Breast epithelium (tissue), 4 donors: ENCODE data around the gene ZNF22. TPM values are rescaled to one million over a fixed set of nuclear protein-coding genes. Genes with fewer than 3 reads are reported as not detected.

Experiments
- DNase-seq, 2 donors: peaks; one replicate each; pipeline ENCODE4 v3.0.0-alpha.2; 2019; ENCODE audit warnings: low spot score in 2 of 2
- H3K27ac ChIP-seq, 2 donors: fragments of 200-600 bp; sonication (generic) in 1 of 2; one replicate each; pipeline ENCODE4 v1.5.1; 2016 to 2019; ENCODE audit warnings: mild to moderate bottlenecking in 1 of 2
- H3K27me3 ChIP-seq, 2 donors: fragments of 200-600 bp; sonication (generic) in 1 of 2; one replicate each; pipeline versions ENCODE4 v1.5.1 to v1.6.0; 2017 to 2019; ENCODE audit warnings: control low read depth in 1 of 2, mild to moderate bottlenecking in 1 of 2
- H3K36me3 ChIP-seq: fragments of 200-600 bp; one replicate; pipeline ENCODE4 v1.5.1; 2019
- H3K4me1 ChIP-seq, 2 donors: fragments of 200-600 bp; sonication (generic); one replicate each; pipeline ENCODE4 v1.5.1; 2016 to 2019; ENCODE audit warnings: control low read depth in 1 of 2
- H3K4me3 ChIP-seq, 3 donors: fragments of 200-600 bp; sonication (generic); 1 replicate in 2 of 3; 2 replicates in 1 of 3; pipeline ENCODE4 v1.5.1; 2016 to 2019; ENCODE audit warnings: mild to moderate bottlenecking in 3 of 3, moderate library complexity in 2 of 3
- H3K9me3 ChIP-seq, 2 donors: fragments of 200-600 bp; sonication (generic) in 1 of 2; one replicate each; pipeline ENCODE4 v1.5.1; 2016 to 2019; ENCODE audit warnings: control low read depth in 1 of 2
- CTCF ChIP-seq, 3 donors: fragments of 450-650 bp; IDR thresholded peaks; one replicate each; pipeline ENCODE4 v1.5.1; 2016 to 2017; ENCODE audit warnings: antibody characterized with exemption in 3 of 3, mild to moderate bottlenecking in 3 of 3, moderate library complexity in 3 of 3
- POLR2A ChIP-seq: fragments of 450-650 bp; IDR thresholded peaks from one replicate; pipeline ENCODE4 v1.6.1; 2016; ENCODE audit warnings: antibody characterized with exemption, mild to moderate bottlenecking, moderate library complexity
- POLR2AphosphoS5 ChIP-seq, 3 donors: sonication (generic); formaldehyde crosslinking; IDR thresholded peaks; one replicate each; pipeline ENCODE4 v1.6.1; 2017; ENCODE audit warnings: antibody characterized with exemption in 3 of 3
- intact Hi-C: fragments of 100-400 bp; cut with DNase I; formaldehyde crosslinking; loops from one replicate; pipeline ENCODE4 v1.15.1; 2023; ENCODE audit warnings: low total_unique reads
- total RNA-seq, 3 donors: library from RNA; depleted of rRNA; stranded (reverse); fragments of >200 nt; gene quantifications; one replicate each; pipeline ENCODE4 v1.1.0, GENCODE V29; 2016

ZNF22 gene
- total RNA-seq, 3 donors from 2014 or later, result 32.0 to 54.1 (median 34.2) TPM

- Histone ChIP-seq H3K36me3 (no peaks in the 10 kb centered on the region), H3K4me3 (peak overlapping the region in 1 of 3 donors; percentile 68), H3K4me1 (peaks cover 4 to 17% of the 10 kb centered on the region in 2 donors), H3K9me3 (no peaks in the 10 kb centered on the region), H3K27ac (no peak overlapping the region), H3K27me3 (no peaks in the 10 kb centered on the region)
- TF ChIP-seq POLR2AphosphoS5 (IDR thresholded peaks at IDR 0.05), result no peak
- no peak for TF ChIP-seq POLR2A
- no peak for TF ChIP-seq CTCF (IDR thresholded peaks at IDR 0.05)
- intact Hi-C loops, result no loop called here
- DNase-seq, result no peak
Observed at GRCh38 chr10:44961931-44962750, 38.6 kb upstream of the ZNF22 start.

GRCh38 chr10:44962870-44963738, 37.6 kb upstream of the ZNF22 start:
- H3K27ac ChIP-seq, result peak overlapping the region; percentile 73 to 83
- intact Hi-C loops, result no loop called here
- H3K4me1 ChIP-seq, result peaks cover 7 to 17% of the 10 kb centered on the region in 2 donors
- DNase-seq, result no peak
- peak overlapping the region in 2 of 3 donors; percentile 19 to 68 for H3K4me3 ChIP-seq
- H3K27me3 ChIP-seq, result no peaks in the 10 kb centered on the region
- no peaks in the 10 kb centered on the region for H3K36me3 ChIP-seq
- H3K9me3 ChIP-seq, result no peaks in the 10 kb centered on the region
- TF ChIP-seq POLR2A (no peak), POLR2AphosphoS5 (IDR thresholded peaks at IDR 0.05) (no peak), CTCF (IDR thresholded peaks at IDR 0.05) (peak in 1 of 3 donors; percentile 30)

GRCh38 chr10:44963772-44964633, 36.7 kb upstream of the ZNF22 start:
- Histone ChIP-seq H3K27me3 (no peaks in the 10 kb centered on the region), H3K4me1 (peaks cover 7 to 18% of the 10 kb centered on the region in 2 donors), H3K4me3 (peak overlapping the region; percentile 2 to 19 (median 6)), H3K9me3 (no peaks in the 10 kb centered on the region), H3K36me3 (no peaks in the 10 kb centered on the region), H3K27ac (peak overlapping the region; percentile 73 to 83)
- peak in 1 of 2 donors; percentile 77 for DNase-seq
- TF ChIP-seq CTCF (IDR thresholded peaks at IDR 0.05) (no peak), POLR2AphosphoS5 (IDR thresholded peaks at IDR 0.05) (peak in 2 of 3 donors; percentile 14 to 27)
- intact Hi-C loops, result no loop called here

DNA sequence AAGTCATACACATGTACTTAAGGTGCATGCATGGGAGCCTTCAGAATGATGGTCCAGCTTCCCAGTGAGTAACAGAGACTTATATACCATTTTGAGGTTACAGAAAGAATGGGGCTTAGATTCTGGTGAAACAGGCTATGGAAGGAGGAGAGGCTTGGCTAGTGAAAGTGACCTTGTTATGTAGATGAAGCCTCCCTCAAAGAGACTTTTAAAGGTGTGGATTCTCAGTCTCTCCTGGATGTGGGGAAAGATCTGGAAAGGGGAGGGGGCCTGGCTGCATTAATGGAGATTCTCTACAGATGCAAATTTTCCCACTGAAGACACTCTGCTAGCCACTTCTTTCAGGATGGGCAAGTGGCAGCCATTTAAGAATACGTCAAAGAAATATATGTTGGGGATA, 35.6 kb upstream of the ZNF22 start:
- Histone ChIP-seq H3K4me1 (peaks cover 7 to 27% of the 10 kb centered on the region in 2 donors), H3K4me3 (no peak overlapping the region), H3K36me3 (no peaks in the 10 kb centered on the region), H3K27ac (peak overlapping the region; percentile 10 to 73), H3K9me3 (no peaks in the 10 kb centered on the region), H3K27me3 (no peaks in the 10 kb centered on the region)
- intact Hi-C loops, result no loop called here
- no peak for TF ChIP-seq POLR2AphosphoS5 (IDR thresholded peaks at IDR 0.05)
- no peak for TF ChIP-seq POLR2A
- TF ChIP-seq CTCF (IDR thresholded peaks at IDR 0.05), result no peak
- no peak for DNase-seq
